B cell (primary cell): Measurements from ENCODE around the gene ADRA1B. TPM values are rescaled to one million over a fixed set of nuclear protein-coding genes. Genes with fewer than 3 reads are reported as not detected.

ENCODE experiments used
- ATAC-seq: fragments of 200-7000 bp; cut with Tn5 transposase; one replicate; pipeline ENCODE4 v1.10.0; 2021; ENCODE audit warnings: low read depth, mild to moderate bottlenecking, moderate number of reproducible peaks, moderate library complexity
- CTCF ChIA-PET: fragments of 350-600 bp; sonication (Branson Sonifier 250); formaldehyde crosslinking; loops from one replicate; lab custom pipeline; 2021; ENCODE audit warnings: antibody characterized with exemption, inconsistent platforms; lab: Charles Lee
- POLR2A ChIA-PET: fragments of 350-600 bp; sonication (Branson Sonifier 250); formaldehyde crosslinking; loops from one replicate; lab custom pipeline; 2021; ENCODE audit warnings: antibody characterized with exemption; lab: Charles Lee
- DNase-seq: peaks from one replicate; pipeline ENCODE4 v3.0.0; 2013
- H2AFZ ChIP-seq: 2 replicates; pipeline ENCODE4 v1.6.1; 2012; ENCODE audit warnings: mild to moderate bottlenecking, low read depth, low read length; ENCODE audit not compliant: insufficient read depth, poor library complexity, severe bottlenecking
- H3K27ac ChIP-seq, 2 donors: 1 replicate in 1 of 2; 2 replicates in 1 of 2; pipeline ENCODE4 v1.5.1; 2012 to 2013; ENCODE audit warnings: low read length in 2 of 2, mild to moderate bottlenecking in 2 of 2, moderate library complexity in 1 of 2
- H3K27me3 ChIP-seq, 4 experiments: fragments of 200-600 bp in 1 of 4; sonication (generic) in 1 of 4; replicated peaks in 1 of 4; 1 replicate in 2 of 4; 2 replicates in 2 of 4; pipeline versions ENCODE4 v1.6.1 to v1.7.0; 2013 to 2016; ENCODE audit warnings: low read length in 3 of 4, mild to moderate bottlenecking in 2 of 4, mixed read lengths in 1 of 4, moderate library complexity in 1 of 4; ENCODE audit not compliant: insufficient read depth in 4 of 4, control insufficient read depth in 3 of 4; ENCODE audit errors: control extremely low read depth in 1 of 4
- H3K36me3 ChIP-seq, 2 experiments: replicated peaks in 1 of 2; 1 replicate in 1 of 2; 2 replicates in 1 of 2; pipeline versions ENCODE4 v1.6.1 to v1.7.1; 2013; ENCODE audit warnings: low read length in 1 of 2; ENCODE audit not compliant: insufficient read depth in 2 of 2, control insufficient read depth in 1 of 2; ENCODE audit errors: control extremely low read depth in 1 of 2, extremely low read depth in 1 of 2
- H3K4me1 ChIP-seq, 2 donors: fragments of 200-600 bp in 1 of 2; sonication (generic) in 1 of 2; 1 replicate in 1 of 2; 2 replicates in 1 of 2; pipeline versions ENCODE4 v1.5.1 to v1.6.1; 2013 to 2017; ENCODE audit warnings: low read length in 2 of 2; ENCODE audit not compliant: control insufficient read depth in 2 of 2, insufficient read depth in 2 of 2
- H3K4me2 ChIP-seq: replicated peaks from 2 replicates; pipeline ENCODE3; 2012; ENCODE audit warnings: mild to moderate bottlenecking, low read depth, low read length; ENCODE audit not compliant: poor library complexity, severe bottlenecking
- H3K4me3 ChIP-seq, 5 experiments: fragments of 200-600 bp in 1 of 5; sonication (generic) in 1 of 5; 1 replicate in 3 of 5; 2 replicates in 2 of 5; pipeline versions ENCODE4 v1.5.1 to v1.7.0; 2011 to 2016; ENCODE audit warnings: low read length in 4 of 5, mild to moderate bottlenecking in 4 of 5, low read depth in 2 of 5, control low read depth in 1 of 5, moderate library complexity in 1 of 5; ENCODE audit not compliant: insufficient read depth in 1 of 5; ENCODE audit errors: control extremely low read depth in 1 of 5, extremely low read depth in 1 of 5
- H3K79me2 ChIP-seq: fragments of 200-600 bp; sonication (generic); one replicate; pipeline ENCODE4 v1.6.0; 2016; ENCODE audit warnings: low read length; ENCODE audit not compliant: control insufficient read depth, insufficient read depth
- H3K9ac ChIP-seq: fragments of 200-600 bp; sonication (generic); 2 replicates; pipeline ENCODE4 v1.6.1; 2017; ENCODE audit warnings: mild to moderate bottlenecking, low read length, moderate library complexity
- H3K9me3 ChIP-seq, 3 donors: one replicate each; pipeline versions ENCODE4 v1.6.1 to v1.7.1; 2013; ENCODE audit warnings: low read length in 2 of 3; ENCODE audit not compliant: control insufficient read depth in 2 of 3, insufficient read depth in 1 of 3; ENCODE audit errors: control extremely low read depth in 1 of 3
- H4K20me1 ChIP-seq: 2 replicates; pipeline ENCODE4 v1.6.0; 2012; ENCODE audit warnings: mild to moderate bottlenecking, low read length; ENCODE audit not compliant: insufficient read depth, control insufficient read depth, poor library complexity, severe bottlenecking
- H3K27ac Mint-ChIP-seq: one replicate; pipeline ENCODE4 v1.8.0; 2021; ENCODE audit warnings: mixed read lengths
- H3K27me3 Mint-ChIP-seq: one replicate; pipeline ENCODE4 v1.8.0; 2021; ENCODE audit warnings: mixed read lengths
- H3K4me1 Mint-ChIP-seq: one replicate; pipeline ENCODE4 v1.8.0; 2021; ENCODE audit warnings: mixed read lengths
- H3K4me3 Mint-ChIP-seq: one replicate; pipeline ENCODE4 v1.8.0; 2021; ENCODE audit warnings: mixed read lengths
- H3K9me3 Mint-ChIP-seq: one replicate; pipeline ENCODE4 v1.8.0; 2022; ENCODE audit warnings: mixed read lengths; ENCODE audit not compliant: insufficient read depth
- CTCF ChIP-seq: fragments of 200-600 bp; IDR thresholded peaks from one replicate; pipeline ENCODE4 v1.8.0; 2022; ENCODE audit warnings: antibody characterized with exemption, mild to moderate bottlenecking
- EZH2 ChIP-seq: IDR thresholded peaks from 2 replicates; pipeline ENCODE4 v1.6.1; 2012; ENCODE audit warnings: borderline replicate concordance, low read depth, mild to moderate bottlenecking, moderate library complexity, low read length; ENCODE audit not compliant: insufficient read depth, poor library complexity, severe bottlenecking
- WGBS: methylation state at CpG from one replicate; pipeline ENCODE4 v1.1.5; 2013; ENCODE audit warnings: missing lambda C conversion rate; ENCODE audit not compliant: insufficient coverage; 5-methylcytosine and 5-hydroxymethylcytosine counted together
- intact Hi-C: fragments of 100-400 bp; cut with micrococcal nuclease; formaldehyde crosslinking; loops from one replicate; pipeline ENCODE4 v1.10.0; 2022
- polyA plus RNA-seq: library from polyadenylated mRNA; depleted of rRNA; stranded (reverse); fragments of >200 nt; gene quantifications from 2 replicates; pipeline ENCODE4 v1.2.3, GENCODE V29; 2012
- total RNA-seq, 2 donors: library from RNA; stranded (reverse); fragments of 120-200 nt in 1 of 2; gene quantifications; 1 replicate in 1 of 2; 2 replicates in 1 of 2; pipeline versions ENCODE4 v1.2.3 to v1.2.4, GENCODE V29; 2013 to 2022

Gene ADRA1B
- total and polyA plus RNA-seq, 2 donors (not counting 1 experiment from before 2014, with no cell fraction given) = 0.04 TPM; not detected in 1

- Histone ChIP-seq H3K36me3 (no peaks in the 10 kb centered on the region), H3K27me3 (peaks cover 0 to 9% (median 4%) of the 10 kb centered on the region in 4 experiments), H3K27ac (no peak overlapping the region), H3K79me2 (no peaks in the 10 kb centered on the region), H4K20me1 (no peaks in the 10 kb centered on the region), H3K4me2 (no peak overlapping the region), H3K9ac (no peak overlapping the region), H3K4me1 (no peaks in the 10 kb centered on the region), H3K4me3 (no peak overlapping the region), H2AFZ (no peak overlapping the region), H3K9me3 (no peaks in the 10 kb centered on the region)
- ChIA-PET CTCF (interaction anchor here (1.1 kb wide), 1 partner anchor 36 kb away, joined by 3 read pairs; no protein-coding TSS in a partner anchor), POLR2A (no interaction called here)
- Mint-ChIP-seq H3K9me3 (no peaks in the 10 kb centered on the region), H3K4me3 (no peak overlapping the region), H3K27me3 (peaks cover 43% of the 10 kb centered on the region), H3K4me1 (no peaks in the 10 kb centered on the region), H3K27ac (no peak overlapping the region)
- ATAC-seq (no peak), DNase-seq (no peak)
- TF ChIP-seq CTCF (no peak), EZH2 (no peak)
- WGBS = 12% methylated on average over 11 of the region's 11 CpGs
- intact Hi-C loops = no loop called here
Measured at GRCh38 chr5:159878988-159879471, 37.3 kb upstream of the ADRA1B start.

DNA sequence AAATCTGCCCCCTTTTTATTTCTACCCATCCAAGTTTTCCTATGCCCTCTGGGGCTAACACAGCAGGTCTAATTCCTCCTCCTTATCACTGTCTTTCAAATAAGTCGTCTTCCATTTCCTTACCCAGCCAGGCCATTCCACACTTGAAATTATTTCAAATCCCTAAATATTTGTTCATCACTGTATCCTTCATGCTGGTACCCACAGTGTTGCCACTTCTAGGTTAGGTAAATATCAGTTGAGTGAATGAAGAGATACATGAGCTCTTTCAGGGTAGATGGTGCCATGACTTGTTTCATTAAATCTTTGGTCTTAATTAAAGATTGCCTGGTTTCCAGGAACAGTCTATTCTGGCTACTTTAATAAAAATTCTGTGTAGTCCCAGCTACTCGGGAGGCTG is 35.6 kb upstream of the ADRA1B start:
- no peak for DNase-seq
- no peaks in the 10 kb centered on the region for H3K9me3 Mint-ChIP-seq
- peaks cover 35% of the 10 kb centered on the region for H3K27me3 Mint-ChIP-seq
- H3K27ac ChIP-seq = no peak overlapping the region
- no peak overlapping the region for H3K27ac Mint-ChIP-seq
- no peak overlapping the region for H3K4me3 Mint-ChIP-seq
- H3K4me2 ChIP-seq = no peak overlapping the region
- no peaks in the 10 kb centered on the region for H3K9me3 ChIP-seq
- no peak overlapping the region for H3K4me3 ChIP-seq
- POLR2A ChIA-PET = no interaction called here
- no peak overlapping the region for H2AFZ ChIP-seq
- ATAC-seq = no peak
- no peaks in the 10 kb centered on the region for H3K4me1 Mint-ChIP-seq
- TF ChIP-seq EZH2 (no peak), CTCF (no peak)
- H3K27me3 ChIP-seq = peaks cover 0 to 9% (median 4%) of the 10 kb centered on the region in 4 experiments
- intact Hi-C loops = no loop called here
- no peaks in the 10 kb centered on the region for H3K79me2 ChIP-seq
- WGBS = no CpG with 5 or more reads among the region's 2 CpGs
- H3K9ac ChIP-seq = no peak overlapping the region
- H3K4me1 ChIP-seq = no peaks in the 10 kb centered on the region
- H4K20me1 ChIP-seq = no peaks in the 10 kb centered on the region
- CTCF ChIA-PET = no interaction called here
- H3K36me3 ChIP-seq = no peaks in the 10 kb centered on the region
